Activated CD4-positive, alpha-beta T cell treated with anti-CD3 and anti-CD28 coated beads for 48 hours (primary cell): Measurements from ENCODE around the gene ANKRD39.
A peak's percentile ranks its signal among the peaks of the same experiment; 100 is the strongest.
"Not testable (repeated sequence)": the region's sequence is repeated elsewhere in the genome, so short reads cannot be mapped to it uniquely, and the experiment has no call there.

ENCODE experiments used
- DNase-seq: peaks from one replicate; pipeline ENCODE4 v3.0.0-alpha.2; 2020

Gene ANKRD39

DNA sequence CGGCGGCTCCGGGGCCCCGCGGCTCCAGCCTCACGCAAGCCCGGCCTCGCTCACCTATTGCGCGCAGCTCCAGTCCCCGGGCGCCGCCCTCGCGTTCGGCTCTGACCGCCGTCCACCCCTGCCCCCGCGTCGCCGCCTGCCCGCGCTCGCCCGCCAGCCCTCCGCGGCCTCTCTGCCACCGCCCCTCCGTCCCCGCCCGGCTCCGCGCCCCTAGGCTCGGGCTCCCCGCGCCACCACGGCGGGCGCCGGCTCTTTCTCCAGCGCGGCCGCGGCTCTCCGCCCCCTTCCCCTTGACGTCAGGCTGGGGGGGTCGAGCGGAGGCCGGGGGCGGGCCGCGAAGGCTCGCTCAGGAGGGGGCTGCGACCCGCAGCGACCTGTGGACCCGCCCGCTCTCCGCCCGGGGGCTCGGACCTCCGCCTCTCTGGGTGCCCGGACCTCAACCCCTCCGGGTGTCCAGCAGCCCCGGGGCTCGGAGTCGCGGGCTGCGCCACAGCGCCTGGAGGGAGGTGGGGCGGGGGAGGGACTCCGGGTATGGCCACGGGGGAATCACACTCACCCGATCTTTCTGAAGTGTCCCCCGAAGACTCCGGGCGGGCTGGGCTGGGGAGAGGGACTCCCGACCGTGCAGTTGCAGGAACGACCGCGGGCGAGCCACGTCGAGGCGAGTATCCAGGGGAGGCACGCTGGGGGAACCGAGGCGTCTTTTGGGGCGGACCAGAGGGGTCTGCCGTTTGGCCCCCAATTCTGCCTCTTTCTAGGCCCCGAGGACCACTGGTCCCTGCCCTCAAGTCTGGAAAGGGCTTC is 12.2 kb upstream of the ANKRD39 start, which contains the start of gene SEMA4C:
SEMA4C (minus strand) TSS at position 259 of the 804 bp plus-strand sequence. CDS start 2,194 bp downstream, outside the sequence.
- DNase-seq = peak; percentile 34

GRCh38 chr2:96869281-96869821 is 11.5 kb upstream of the ANKRD39 start:
- DNase-seq = no peak

GRCh38 chr2:96868555-96869280 is 10.9 kb upstream of the ANKRD39 start:
- peak; percentile 73 for DNase-seq

DNA sequence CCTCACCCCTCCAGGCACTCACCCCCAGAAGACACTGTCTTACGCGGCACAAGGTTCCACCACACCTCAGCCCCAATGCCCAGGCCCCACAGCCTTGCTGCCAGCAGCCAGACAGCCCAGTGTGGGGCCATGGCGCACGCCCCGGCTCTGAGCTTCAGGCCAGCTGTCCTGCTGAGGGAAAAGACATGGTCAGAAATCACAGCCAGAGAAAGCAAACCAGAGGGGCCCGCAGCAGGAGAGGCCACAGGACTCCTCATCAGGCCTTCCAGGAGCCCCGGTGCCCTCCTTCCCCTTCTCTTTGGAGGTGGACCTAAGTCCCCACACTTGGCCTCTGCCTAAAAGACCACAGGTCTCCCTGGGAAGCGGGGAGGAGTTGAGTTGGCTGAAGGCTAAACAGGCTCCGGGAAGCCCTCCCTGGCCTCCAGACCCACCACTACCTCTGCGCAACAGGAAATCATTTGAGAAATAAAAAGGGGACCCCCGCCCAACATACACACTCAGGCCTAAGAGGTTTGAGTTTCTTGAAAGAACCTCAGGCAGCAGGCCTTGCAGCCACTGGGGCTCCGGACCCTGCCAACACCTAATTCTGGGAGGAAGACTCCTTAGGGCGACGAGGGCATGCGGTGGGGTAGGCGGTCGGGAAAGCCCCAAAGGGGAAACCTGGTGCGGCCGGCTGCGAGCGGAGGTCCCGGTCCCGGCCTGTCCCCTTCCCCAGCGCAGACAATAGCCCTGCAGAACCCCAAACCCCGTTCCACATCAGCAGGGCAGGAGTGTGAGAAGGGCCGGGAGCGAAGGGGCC is 10.1 kb upstream of the ANKRD39 start:
- DNase-seq = no peak

DNA sequence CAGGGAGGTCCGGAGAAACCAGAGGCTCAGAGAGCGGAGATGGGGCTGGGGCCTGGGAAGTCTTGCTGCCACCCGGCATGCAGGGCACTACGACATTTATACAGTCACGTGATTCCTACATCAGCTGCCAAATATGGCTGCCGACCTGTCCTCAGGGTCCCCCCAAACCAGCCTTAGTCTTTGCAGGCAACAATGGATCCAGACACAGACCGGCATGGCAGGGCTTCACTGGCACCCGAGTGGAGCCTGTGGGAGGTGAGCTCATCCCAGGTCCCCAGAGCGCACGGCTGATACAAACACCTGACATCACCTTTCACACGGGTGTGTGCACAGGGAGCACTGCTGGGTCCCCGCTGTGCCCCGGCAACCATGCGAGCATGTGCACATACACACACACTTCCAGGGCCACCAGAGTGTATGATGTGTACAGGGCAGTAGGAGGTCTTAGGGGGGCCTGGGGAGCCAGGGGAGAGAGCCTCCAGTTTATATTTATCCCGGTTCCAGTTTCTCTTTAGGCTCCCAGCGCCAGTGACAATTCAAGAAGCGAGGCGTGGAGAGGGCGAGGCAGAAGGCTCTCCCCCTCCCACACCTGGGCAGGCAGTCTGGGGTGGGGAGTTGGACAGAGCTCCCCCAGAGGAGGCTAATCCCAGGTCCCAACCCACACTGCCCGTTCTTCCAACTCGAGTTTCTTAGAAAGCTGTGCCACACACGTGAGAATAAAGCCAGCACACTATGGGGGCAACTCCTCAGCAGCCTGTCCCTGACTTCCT is 9.4 kb upstream of the ANKRD39 start:
- DNase-seq = no peak

DNA sequence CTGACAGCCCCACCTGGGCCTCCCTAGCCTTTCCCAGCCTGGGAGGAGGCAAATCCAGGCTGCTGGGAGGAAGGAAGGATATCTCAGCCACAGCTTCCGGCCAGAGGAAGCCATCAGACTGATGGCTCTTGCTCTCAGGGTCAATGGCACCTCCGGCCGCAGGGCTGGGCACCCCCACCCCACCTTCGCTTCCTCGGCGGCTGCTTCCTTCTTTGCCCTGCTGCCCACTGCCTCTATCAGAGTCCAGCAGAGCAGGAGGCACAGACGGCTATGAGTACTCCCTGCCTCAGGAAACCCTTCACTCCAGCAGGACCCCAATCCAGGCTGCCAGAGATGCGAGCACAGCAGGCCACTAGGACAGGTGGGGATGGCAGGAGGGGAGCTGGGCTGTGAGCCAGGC is 8.8 kb upstream of the ANKRD39 start:
- no peak for DNase-seq

GRCh38 chr2:96866149-96866548 is 8.3 kb upstream of the ANKRD39 start:
- DNase-seq = no peak

DNA sequence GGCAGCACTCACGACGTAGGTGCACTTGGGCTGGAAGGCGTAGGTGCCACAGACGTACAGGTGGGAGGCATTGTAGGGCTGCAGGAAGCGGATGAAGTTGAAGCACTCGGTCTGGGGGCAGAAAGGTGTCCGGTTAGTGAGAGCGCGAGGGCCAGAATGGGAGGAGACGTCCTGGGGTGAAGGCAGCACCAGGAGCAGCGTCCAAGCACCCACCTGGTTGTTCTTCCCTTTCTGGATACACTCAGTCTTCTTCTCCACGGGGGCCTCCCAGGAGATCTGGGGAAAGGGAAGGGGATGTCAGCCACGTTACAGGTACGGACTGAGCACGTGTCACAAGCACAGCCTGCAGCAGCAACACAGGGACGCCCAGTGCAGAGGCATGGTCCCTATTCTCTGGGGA is 7.8 kb upstream of the ANKRD39 start:
- no peak for DNase-seq

GRCh38 chr2:96864343-96865091 is 6.7 kb upstream of the ANKRD39 start:
- no peak for DNase-seq

- DNase-seq = no peak
These were observed 5.9 kb upstream of the ANKRD39 start for GRCh38 chr2:96863575-96864342.

DNA sequence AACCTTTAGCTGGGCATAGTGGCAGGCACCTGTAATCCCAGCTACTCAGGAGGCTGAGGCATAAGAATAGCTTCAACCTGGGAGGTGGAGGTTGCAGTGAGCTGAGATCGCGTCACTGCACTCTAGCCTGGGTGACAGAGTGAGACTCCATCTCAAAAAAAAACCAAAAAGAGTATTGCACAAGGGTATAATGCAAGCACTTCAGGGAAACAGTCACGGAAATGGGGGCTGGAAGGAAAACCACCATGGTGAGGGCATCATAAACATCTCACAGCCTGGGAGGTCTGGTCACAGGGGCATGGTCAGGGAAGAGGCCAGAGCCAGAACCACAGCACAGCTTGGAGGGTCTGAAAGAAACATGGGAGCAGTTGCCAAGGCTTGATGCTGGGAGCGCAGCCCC is 5.2 kb upstream of the ANKRD39 start:
- DNase-seq = not testable (repeated sequence)

- DNase-seq = no peak
These were observed 3.3 kb upstream of the ANKRD39 start for GRCh38 chr2:96861074-96861473.

- peak; percentile 71 for DNase-seq
These were observed 2.5 kb upstream of the ANKRD39 start for GRCh38 chr2:96860065-96861029.

- DNase-seq = no peak
These were observed 1.9 kb upstream of the ANKRD39 start for GRCh38 chr2:96859681-96860064.

DNA sequence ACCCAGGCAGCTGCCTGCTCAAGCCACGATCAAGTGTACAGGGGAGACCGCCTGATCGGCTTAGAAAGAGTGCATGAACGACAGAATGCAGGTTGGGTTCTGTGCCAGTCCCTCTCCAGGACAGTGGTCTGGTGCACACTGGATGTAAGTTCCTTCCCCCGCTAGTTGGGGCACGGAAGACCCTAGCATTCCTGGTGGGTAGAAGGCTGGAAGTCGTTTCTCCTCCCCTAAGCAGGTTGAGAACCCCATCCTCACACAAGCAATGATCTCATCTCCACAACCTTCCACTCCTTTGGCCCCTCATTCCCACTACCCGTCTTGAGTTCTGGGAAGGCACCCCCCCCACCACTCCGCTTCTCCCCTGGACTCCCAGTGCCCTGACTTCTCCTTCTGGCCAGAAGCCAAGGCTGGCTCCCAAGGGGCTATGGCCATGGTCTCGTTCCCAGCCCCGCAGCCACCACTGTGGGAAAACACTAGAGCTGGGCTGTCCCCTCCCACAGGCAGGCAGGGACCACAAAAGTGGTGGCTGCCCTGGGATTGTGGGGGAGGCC is 1.4 kb upstream of the ANKRD39 start:
- no peak for DNase-seq

GRCh38 chr2:96856776-96857666 is 795 bp downstream of the ANKRD39 start:
- DNase-seq = peak; percentile 50

- DNase-seq = no peak
These were observed 4.5 kb downstream of the ANKRD39 start for GRCh38 chr2:96853321-96853720.

- DNase-seq = no peak
These were observed 5.1 kb downstream of the ANKRD39 start for GRCh38 chr2:96852667-96853066.
